HepG2 (cell line): ENCODE data around the gene SNAP29. TPM values are rescaled to one million over a fixed set of nuclear protein-coding genes. Genes with fewer than 3 reads are reported as not detected.

Source experiments
- ATAC-seq: fragments of 200-7000 bp; cut with Tn5 transposase; 3 replicates; pipeline ENCODE4 v1.9.1; 2020; ENCODE audit warnings: mild to moderate bottlenecking, moderate library complexity
- BruUV-seq: library from RNA; stranded (reverse); fragments of 400-500 nt; replicated peaks from 2 replicates; lab custom pipeline; 2021; lab: Mats Ljungman, UMichigan
- CTCF ChIA-PET: fragments of 300-600 bp; formaldehyde crosslinking; extraction: SDS; loops from one replicate; lab custom pipeline; 2021; ENCODE audit warnings: low total read pairs, inconsistent platforms, low intra/inter-chr PET ratio; lab: Yijun Ruan, JAX
- POLR2A ChIA-PET: fragments of 350-600 bp; sonication (Branson Sonifier 250); formaldehyde crosslinking; loops from one replicate; lab custom pipeline; 2020; ENCODE audit warnings: antibody characterized with exemption, inconsistent platforms; lab: Yijun Ruan, JAX
- DNase-seq: peaks from one replicate; pipeline ENCODE4 v3.0.0-alpha.2; 2015; ENCODE audit warnings: low spot score
- FAIRE-seq: peaks from 3 replicates; lab custom pipeline; 2011; peaks lifted over from hg19 to GRCh38; lab: Jason Lieb, UNC
- H2AFZ ChIP-seq: one replicate; pipeline ENCODE4 v1.6.1; 2011; ENCODE audit warnings: low read length, inconsistent platforms
- H3K27ac ChIP-seq: fragments of 300-600 bp; 3 replicates; pipeline ENCODE4 v1.8.0; 2011; ENCODE audit warnings: mixed run types, mild to moderate bottlenecking, mixed read lengths, low read length, inconsistent platforms; ENCODE audit not compliant: insufficient read depth; ENCODE audit errors: extremely low read length
- H3K27me3 ChIP-seq, 2 experiments: fragments of 200-600 bp in 1 of 2; 2 replicates in 1 of 2; 3 replicates in 1 of 2; pipeline versions ENCODE4 v1.6.0 to v1.8.0; 2011; ENCODE audit warnings: low read length in 2 of 2, mild to moderate bottlenecking in 2 of 2, moderate library complexity in 2 of 2, inconsistent platforms in 1 of 2; ENCODE audit not compliant: insufficient read depth in 2 of 2, control insufficient read depth in 1 of 2
- H3K36me3 ChIP-seq, 2 experiments: fragments of 200-600 bp in 1 of 2; replicated peaks in 1 of 2; 2 replicates in 1 of 2; 3 replicates in 1 of 2; pipeline versions ENCODE4 v1.5.1 to v1.8.0; 2011; ENCODE audit warnings: low read length in 2 of 2, inconsistent platforms in 1 of 2; ENCODE audit not compliant: insufficient read depth in 2 of 2, control insufficient read depth in 1 of 2
- H3K4me1 ChIP-seq: 2 replicates; pipeline ENCODE4 v1.5.1; 2012; ENCODE audit warnings: low read length, inconsistent platforms; ENCODE audit not compliant: insufficient read depth
- H3K4me2 ChIP-seq: 2 replicates; pipeline ENCODE4 v1.6.0; 2011; ENCODE audit warnings: low read depth, low read length, inconsistent platforms
- H3K4me3 ChIP-seq, 3 experiments: fragments of 200-600 bp in 1 of 3; sonication (generic), shearing (Covaris generic) in 1 of 3; replicated peaks in 1 of 3; 2 replicates each; pipeline ENCODE4 v1.5.1; 2011 to 2016; ENCODE audit warnings: low read length in 3 of 3, inconsistent platforms in 2 of 3, low read depth in 2 of 3, mild to moderate bottlenecking in 2 of 3, control low read depth in 1 of 3, mixed read lengths in 1 of 3; ENCODE audit not compliant: insufficient read depth in 1 of 3
- H3K79me2 ChIP-seq: one replicate; pipeline ENCODE4 v1.6.1; 2011; ENCODE audit warnings: low read length, inconsistent platforms; ENCODE audit not compliant: insufficient read depth
- H3K9ac ChIP-seq: 2 replicates; pipeline ENCODE4 v1.6.0; 2011; ENCODE audit warnings: mild to moderate bottlenecking, low read depth, low read length, inconsistent platforms; ENCODE audit not compliant: insufficient read depth
- H3K9me3 ChIP-seq: 2 replicates; pipeline ENCODE4 v1.5.1; 2012; ENCODE audit warnings: mild to moderate bottlenecking, low read length
- H4K20me1 ChIP-seq: 2 replicates; pipeline ENCODE4 v1.6.0; 2011; ENCODE audit warnings: inconsistent platforms, mild to moderate bottlenecking, low read length, moderate library complexity; ENCODE audit not compliant: insufficient read depth
- HDAC1 ChIP-seq: sonication (generic); formaldehyde crosslinking; IDR thresholded peaks from 2 replicates; pipeline ENCODE4 v1.5.1; 2020; ENCODE audit warnings: mild to moderate bottlenecking, missing genetic modification reagents
- WGBS: methylation state at CpG from one replicate; pipeline ENCODE4 v1.1.6; 2017; ENCODE audit warnings: low lambda C conversion rate; 5-methylcytosine and 5-hydroxymethylcytosine counted together
- in situ Hi-C: cut with HindIII; loops from 2 replicates; pipeline ENCODE4 v1.10.0; 2017; ENCODE audit warnings: low pct_unique_long_range_greater_than_20kb; ENCODE audit not compliant: extremely low pct_ligation_motif_present
- intact Hi-C: fragments of 100-400 bp; cut with micrococcal nuclease; formaldehyde crosslinking; loops from one replicate; pipeline ENCODE4 v1.10.0; 2022; ENCODE audit not compliant: unreplicated experiment
- polyA plus RNA-seq, 8 experiments: library from polyadenylated mRNA; depleted of rRNA in 3 of 8; stranded (reverse) in 7 of 8; unstranded in 1 of 8; fragments of >200 nt; fragmentation: Illumina TruSeq in 4 of 8; extraction: Trizol in 4 of 8; gene quantifications; 2 replicates each; pipeline versions ENCODE4 v1.2.1 to v1.2.3, GENCODE V29; 2011 to 2016; ENCODE audit warnings: low read depth in 4 of 8, missing spikeins in 1 of 8, mixed read lengths in 1 of 8; ENCODE audit not compliant: insufficient read depth in 1 of 8
- total RNA-seq, 5 experiments: library from RNA; depleted of rRNA; stranded (reverse); fragments of >200 nt; fragmentation: Illumina TruSeq; extraction: Trizol; gene quantifications; 2 replicates each; pipeline ENCODE4 v1.2.3, GENCODE V29; 2016; ENCODE audit warnings: low read depth in 1 of 5
- TF ChIP-seq, protein P1 (sequence below): sonication (generic); formaldehyde crosslinking; IDR thresholded peaks from 2 replicates; pipeline ENCODE4 v1.4.0; 2020; ENCODE audit warnings: missing genetic modification reagents, mild to moderate bottlenecking, borderline replicate concordance

SNAP29 gene
- total and polyA plus RNA-seq, 2 of the 13 experiments (the other 11 are each of a cell fraction or from before 2014, with no cell fraction given): 12.3 to 30.7 TPM

DNA sequence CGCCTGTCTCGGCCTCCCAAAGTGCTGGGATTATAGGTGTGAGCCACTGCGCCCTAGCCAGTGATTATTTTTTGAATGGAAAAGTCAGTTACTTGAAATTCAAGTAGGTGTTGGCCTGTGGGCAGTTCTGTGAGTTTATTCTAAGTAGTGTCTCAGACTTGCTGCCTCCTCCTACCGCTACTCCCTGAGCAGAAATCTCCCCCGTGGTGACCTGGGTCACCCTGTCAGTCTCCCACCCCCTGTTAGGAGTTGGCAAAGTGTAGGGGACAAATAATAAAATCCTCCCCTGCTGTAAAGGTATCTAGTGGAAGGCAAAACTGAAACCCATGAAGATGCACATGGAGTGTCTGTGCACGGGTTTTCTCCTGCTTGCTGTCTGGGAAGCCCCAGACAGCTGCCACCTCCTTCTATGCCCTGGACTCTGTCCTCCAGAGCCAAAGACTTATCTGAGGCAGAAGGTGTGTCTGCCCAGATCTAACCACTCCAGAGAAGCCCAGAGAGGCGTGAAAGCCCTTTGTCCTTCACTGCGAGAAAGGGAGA, 26.3 kb downstream of the SNAP29 start:
- no peaks in the 10 kb centered on the region for H4K20me1 ChIP-seq
- peak overlapping the region; percentile 72 for H3K27ac ChIP-seq
- peak overlapping the region; percentile 90; the same call in 1 of the 2 replicates for H3K4me2 ChIP-seq
- CTCF ChIA-PET: interaction anchor here (0.8 to 2.3 kb wide), 2 partner anchors 77 to 81 kb away, joined by 3 to 12 read pairs; no protein-coding TSS in a partner anchor
- TF ChIP-seq, protein P1, sequence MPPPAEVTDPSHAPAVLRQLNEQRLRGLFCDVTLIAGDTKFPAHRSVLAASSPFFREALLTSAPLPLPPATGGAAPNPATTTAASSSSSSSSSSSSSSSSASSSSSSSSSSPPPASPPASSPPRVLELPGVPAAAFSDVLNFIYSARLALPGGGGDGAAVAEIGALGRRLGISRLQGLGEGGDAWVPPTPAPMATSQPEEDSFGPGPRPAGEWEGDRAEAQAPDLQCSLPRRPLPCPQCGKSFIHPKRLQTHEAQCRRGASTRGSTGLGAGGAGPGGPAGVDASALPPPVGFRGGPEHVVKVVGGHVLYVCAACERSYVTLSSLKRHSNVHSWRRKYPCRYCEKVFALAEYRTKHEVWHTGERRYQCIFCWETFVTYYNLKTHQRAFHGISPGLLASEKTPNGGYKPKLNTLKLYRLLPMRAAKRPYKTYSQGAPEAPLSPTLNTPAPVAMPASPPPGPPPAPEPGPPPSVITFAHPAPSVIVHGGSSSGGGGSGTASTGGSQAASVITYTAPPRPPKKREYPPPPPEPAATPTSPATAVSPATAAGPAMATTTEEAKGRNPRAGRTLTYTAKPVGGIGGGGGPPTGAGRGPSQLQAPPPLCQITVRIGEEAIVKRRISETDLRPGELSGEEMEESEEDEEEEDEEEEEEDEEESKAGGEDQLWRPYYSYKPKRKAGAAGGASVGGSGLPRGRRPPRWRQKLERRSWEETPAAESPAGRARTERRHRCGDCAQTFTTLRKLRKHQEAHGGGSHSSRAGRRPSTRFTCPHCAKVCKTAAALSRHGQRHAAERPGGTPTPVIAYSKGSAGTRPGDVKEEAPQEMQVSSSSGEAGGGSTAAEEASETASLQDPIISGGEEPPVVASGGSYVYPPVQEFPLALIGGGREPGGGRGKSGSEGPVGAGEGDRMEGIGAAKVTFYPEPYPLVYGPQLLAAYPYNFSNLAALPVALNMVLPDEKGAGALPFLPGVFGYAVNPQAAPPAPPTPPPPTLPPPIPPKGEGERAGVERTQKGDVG (CRISPR knock-in tag): no peak
- peak; percentile 5; the same call in 1 of the 2 replicates for TF ChIP-seq HDAC1 (CRISPR knock-in tag)
- no peak overlapping the region; the same call in 1 of the 2 replicates for H3K9ac ChIP-seq
- no TSS peak for BruUV-seq
- in situ Hi-C loops: no loop called here
- H3K27me3 ChIP-seq: no peaks in the 10 kb centered on the region
- H3K9me3 ChIP-seq: no peaks in the 10 kb centered on the region
- no peak overlapping the region for H2AFZ ChIP-seq
- no peak overlapping the region for H3K4me3 ChIP-seq
- no peak for FAIRE-seq
- peaks cover 26% of the 10 kb centered on the region for H3K4me1 ChIP-seq
- intact Hi-C loops: loop anchor here (1.0 to 5.0 kb wide), 4 partner anchors 32 to 81 kb away; partner anchors contain the start of gene CRKL
- WGBS: 66% methylated on average over 7 of the region's 8 CpGs
- peaks cover 12 to 55% of the 10 kb centered on the region in 2 experiments for H3K36me3 ChIP-seq
- POLR2A ChIA-PET: interaction anchor here (0.8 to 1.8 kb wide), 13 partner anchors 8 to 117 kb away, joined by 3 to 22 read pairs (median 4); partner anchors contain the start of genes LZTR1 and THAP7
- peak; percentile 35; the same call in 2 of the 3 replicates for ATAC-seq
- no peaks in the 10 kb centered on the region for H3K79me2 ChIP-seq
- no peak for DNase-seq
